Hepatocyte (in vitro differentiated cells): ENCODE results near the gene CCR7.

ENCODE experiments used
- CTCF ChIP-seq: fragments of 200-600 bp; sonication (generic); IDR thresholded peaks from 2 replicates; pipeline ENCODE4 v1.5.1; 2016; ENCODE audit warnings: antibody characterized with exemption, mild to moderate bottlenecking; ENCODE audit not compliant: poor library complexity
- EZH2 ChIP-seq: fragments of 200-600 bp; sonication (generic); IDR thresholded peaks from 2 replicates; pipeline ENCODE4 v1.6.1; 2016; ENCODE audit warnings: antibody characterized with exemption, mild to moderate bottlenecking, borderline replicate concordance
- EZH2phosphoT487 ChIP-seq: fragments of 200-600 bp; sonication (generic); IDR thresholded peaks from one replicate; pipeline ENCODE4 v1.6.1; 2018; ENCODE audit warnings: antibody characterized with exemption, mild to moderate bottlenecking, low read depth, moderate library complexity; ENCODE audit not compliant: unreplicated experiment, severe bottlenecking

GRCh38 chr17:40614431-40615067 is 49.3 kb upstream of the CCR7 start:
- TF ChIP-seq CTCF (no peak), EZH2 (no peak), EZH2phosphoT487 (no peak)
